GM12878 (cell line): ENCODE results near the gene EXOC4. TPM values are rescaled to one million over a fixed set of nuclear protein-coding genes. Genes with fewer than 3 reads are reported as not detected.

ENCODE experiments used
- ATAC-seq: fragments of 200-7000 bp; cut with Tn5 transposase; 3 replicates; pipeline ENCODE4 v1.9.1; 2020; ENCODE audit warnings: mild to moderate bottlenecking, moderate library complexity
- BruUV-seq: library from RNA; stranded (reverse); fragments of 400-500 nt; replicated peaks from 2 replicates; lab custom pipeline; 2021; lab: Mats Ljungman, UMichigan
- CTCF ChIA-PET: fragments of 300-600 bp; sonication (Branson Sonifier 250); formaldehyde crosslinking; extraction: SDS; loops from one replicate; lab custom pipeline; 2021; ENCODE audit warnings: inconsistent platforms; lab: Yijun Ruan, JAX
- POLR2A ChIA-PET: fragments of 350-600 bp; formaldehyde crosslinking; extraction: SDS; loops from one replicate; lab custom pipeline; 2021; ENCODE audit warnings: inconsistent platforms; lab: Charles Lee
- RAD21 ChIA-PET: fragments of 300-600 bp; sonication (Branson Sonifier 250); formaldehyde crosslinking; loops from one replicate; lab custom pipeline; 2023; ENCODE audit warnings: antibody characterized with exemption; ENCODE audit not compliant: unreplicated experiment; lab: Charles Lee
- SMC1A ChIA-PET: fragments of 300-600 bp; sonication (Branson Sonifier 250); formaldehyde crosslinking; loops from one replicate; lab custom pipeline; 2023; ENCODE audit not compliant: unreplicated experiment, uncharacterized antibody; lab: Charles Lee
- DNase-seq: peaks from one replicate; pipeline ENCODE4 v3.0.0-alpha.2; 2011; ENCODE audit warnings: low read depth, low spot score
- FAIRE-seq: peaks from 3 replicates; lab custom pipeline; 2011; peaks lifted over from hg19 to GRCh38; lab: Jason Lieb, UNC
- H2AFZ ChIP-seq: 2 replicates; pipeline ENCODE4 v1.6.0; 2011; ENCODE audit warnings: low read depth, low read length, control low read depth; ENCODE audit not compliant: control insufficient read depth
- H3K27ac ChIP-seq: 2 replicates; pipeline ENCODE4 v1.5.1; 2011; ENCODE audit warnings: control low read depth; ENCODE audit not compliant: control insufficient read depth, insufficient read depth
- H3K27me3 ChIP-seq, 2 experiments: replicated peaks in 1 of 2; 2 replicates each; pipeline versions ENCODE4 v1.6.0 to v1.6.1; 2011; ENCODE audit warnings: low read length in 1 of 2; ENCODE audit not compliant: control insufficient read depth in 2 of 2, insufficient read depth in 2 of 2
- H3K36me3 ChIP-seq, 2 experiments: 2 replicates each; pipeline ENCODE4 v1.5.1; 2011; ENCODE audit warnings: low read length in 1 of 2; ENCODE audit not compliant: control insufficient read depth in 2 of 2, insufficient read depth in 2 of 2
- H3K4me1 ChIP-seq: 2 replicates; pipeline ENCODE4 v1.6.1; 2011; ENCODE audit warnings: mild to moderate bottlenecking, low read length, moderate library complexity, mixed read lengths; ENCODE audit not compliant: control insufficient read depth, insufficient read depth
- H3K4me2 ChIP-seq: 2 replicates; pipeline ENCODE4 v1.6.0; 2011; ENCODE audit warnings: control low read depth; ENCODE audit not compliant: control insufficient read depth, insufficient read depth
- H3K4me3 ChIP-seq: fragments of 200-600 bp; sonication (generic); 2 replicates; pipeline ENCODE4 v1.5.1; 2016
- H3K79me2 ChIP-seq: 2 replicates; pipeline ENCODE4 v1.6.0; 2011; ENCODE audit warnings: low read length; ENCODE audit not compliant: control insufficient read depth, insufficient read depth
- H3K9ac ChIP-seq: 2 replicates; pipeline ENCODE4 v1.8.0; 2011; ENCODE audit warnings: low read length, control low read depth, mixed read lengths; ENCODE audit not compliant: control insufficient read depth, insufficient read depth
- H3K9me3 ChIP-seq: replicated peaks from 3 replicates; pipeline ENCODE4 v1.5.1; 2011; ENCODE audit warnings: mild to moderate bottlenecking, low read length; ENCODE audit not compliant: control insufficient read depth, insufficient read depth
- H4K20me1 ChIP-seq: 2 replicates; pipeline ENCODE4 v1.6.0; 2011; ENCODE audit not compliant: control insufficient read depth, insufficient read depth
- CEBPB ChIP-seq, 2 experiments: fragments of 150-350 bp in 1 of 2; IDR thresholded peaks; 2 replicates each; pipeline ENCODE4 v1.6.1; 2012 to 2014; ENCODE audit warnings: low read depth in 2 of 2, low read length in 2 of 2, borderline replicate concordance in 1 of 2, inconsistent platforms in 1 of 2
- CEBPZ ChIP-seq: fragments of 150-350 bp; IDR thresholded peaks from 2 replicates; pipeline ENCODE4 v1.6.1; 2016; ENCODE audit warnings: low read depth, low read length
- CREM ChIP-seq: IDR thresholded peaks from 2 replicates; pipeline ENCODE4 v1.6.1; 2014; ENCODE audit warnings: antibody characterized with exemption, low read depth
- ELK1 ChIP-seq: IDR thresholded peaks from 2 replicates; pipeline ENCODE4 v1.6.1; 2012; ENCODE audit warnings: low read depth, low read length, improper control_type of control experiment
- ETV6 ChIP-seq, 2 experiments: fragments of 450-650 bp in 1 of 2; IDR thresholded peaks in 1 of 2; conservative IDR thresholded peaks in 1 of 2; 2 replicates each; pipeline ENCODE4 v1.6.1; 2014; ENCODE audit warnings: antibody characterized with exemption in 1 of 2, borderline replicate concordance in 1 of 2, low read depth in 1 of 2, mild to moderate bottlenecking in 1 of 2, moderate library complexity in 1 of 2
- IRF3 ChIP-seq: fragments of 450-650 bp; IDR thresholded peaks from 2 replicates; pipeline ENCODE4 v1.6.1; 2014; ENCODE audit warnings: mild to moderate bottlenecking
- MXI1 ChIP-seq: fragments of 150-350 bp; IDR thresholded peaks from 2 replicates; pipeline ENCODE4 v1.6.1; 2011; ENCODE audit warnings: low read depth, mild to moderate bottlenecking, inconsistent platforms, low read length, improper control_type of control experiment
- POLR2AphosphoS5 ChIP-seq: IDR thresholded peaks from 2 replicates; pipeline ENCODE4 v1.6.1; 2011; ENCODE audit warnings: mild to moderate bottlenecking, low read length, inconsistent platforms
- PRDM15 ChIP-seq: fragments of 450-650 bp; formaldehyde crosslinking; IDR thresholded peaks from 2 replicates; pipeline ENCODE4 v1.4.0; 2020; ENCODE audit warnings: mild to moderate bottlenecking, moderate library complexity
- RUNX3 ChIP-seq: IDR thresholded peaks from 2 replicates; pipeline ENCODE4 v1.6.1; 2012; ENCODE audit warnings: low read length, inconsistent platforms
- SIX5 ChIP-seq: IDR thresholded peaks from 2 replicates; pipeline ENCODE4 v1.6.1; 2011; ENCODE audit warnings: mild to moderate bottlenecking, low read depth, low read length, moderate library complexity; ENCODE audit not compliant: severe bottlenecking
- SRF ChIP-seq, 2 experiments: IDR thresholded peaks; 2 replicates each; pipeline ENCODE4 v1.6.1; 2011; ENCODE audit warnings: low read depth in 2 of 2, low read length in 2 of 2, mild to moderate bottlenecking in 1 of 2, moderate library complexity in 1 of 2
- SUPT20H ChIP-seq: IDR thresholded peaks from 2 replicates; pipeline ENCODE4 v1.6.1; 2011; ENCODE audit warnings: low read depth, mild to moderate bottlenecking, low read length, moderate library complexity, borderline replicate concordance; ENCODE audit not compliant: control insufficient read depth
- TCF3 ChIP-seq: IDR thresholded peaks from 2 replicates; pipeline ENCODE4 v1.6.1; 2012; ENCODE audit warnings: low read depth, mild to moderate bottlenecking, low read length, borderline replicate concordance; ENCODE audit not compliant: insufficient read depth
- WGBS: methylation state at CpG from one replicate; pipeline ENCODE4 v1.1.6; 2016; ENCODE audit warnings: low lambda C conversion rate; ENCODE audit not compliant: insufficient replicate concordance, insufficient coverage; ENCODE audit errors: missing lambda C conversion rate; 5-methylcytosine and 5-hydroxymethylcytosine counted together
- in situ Hi-C: fragments of 300-500 bp; cut with MboI; formaldehyde crosslinking; loops from 9 replicates; pipeline ENCODE4 v1.14.3; 2018; ENCODE audit warnings: mixed read lengths
- intact Hi-C: fragments of 100-400 bp; cut with micrococcal nuclease; formaldehyde crosslinking; loops from one replicate; pipeline ENCODE4 v1.14.2; 2022; ENCODE audit not compliant: unreplicated experiment
- polyA plus RNA-seq, 11 experiments: library from polyadenylated mRNA; depleted of rRNA in 4 of 11; unstranded in 6 of 11; stranded (reverse) in 5 of 11; fragments of >200 nt; fragmentation: Nextera tagmentation in 4 of 11; fragmentation: Illumina TruSeq in 1 of 11; extraction: Ambion mirVana in 4 of 11; extraction: Trizol in 1 of 11; gene quantifications; 1 replicate in 1 of 11; 2 replicates in 10 of 11; pipeline versions ENCODE4 v1.2.1 to v1.2.3, GENCODE V29; 2011 to 2016; ENCODE audit warnings: inconsistent platforms in 2 of 11, missing spikeins in 2 of 11, low read depth in 1 of 11
- total RNA-seq, 4 experiments: library from RNA; depleted of rRNA in 3 of 4; stranded (reverse); fragments of >200 nt in 3 of 4; fragmentation: Illumina TruSeq in 1 of 4; extraction: Trizol in 1 of 4; gene quantifications; 2 replicates each; pipeline versions ENCODE4 v1.2.1 to v1.2.3, GENCODE V29; 2013 to 2021

EXOC4 gene
- total and polyA plus RNA-seq, 10 of the 15 experiments (the other 5 are each of a cell fraction or from before 2014, with no cell fraction given), result 13.2 to 44.5 (median 29.6) TPM

- BruUV-seq, result no TSS peak
- POLR2A ChIA-PET, result no interaction called here
- no peak for FAIRE-seq
- intact Hi-C loops, result no loop called here
- Histone ChIP-seq H3K79me2 (no peaks in the 10 kb centered on the region), H4K20me1 (no peaks in the 10 kb centered on the region), H3K27me3 (no peaks in the 10 kb centered on the region), H3K4me2 (no peak overlapping the region), H3K4me3 (no peak overlapping the region), H2AFZ (no peak overlapping the region), H3K36me3 (no peaks in the 10 kb centered on the region), H3K9me3 (no peaks in the 10 kb centered on the region), H3K9ac (no peak overlapping the region), H3K27ac (no peak overlapping the region), H3K4me1 (no peaks in the 10 kb centered on the region)
- DNase-seq, result no peak
- ATAC-seq, result no peak
- RAD21 ChIA-PET, result no interaction called here
- SMC1A ChIA-PET, result no interaction called here
- in situ Hi-C loops, result no loop called here
- CTCF ChIA-PET, result interaction anchor here (1.0 kb wide), 1 partner anchor 188 kb away, joined by 3 read pairs; no protein-coding TSS in a partner anchor
- 4% methylated on average over 3 of the region's 3 CpGs for WGBS
- TF ChIP-seq SUPT20H (no peak), CEBPB (IDR thresholded peaks at IDR 0.05; ENCODE audit: borderline replicate concordance in 1 of 2, low read depth in 2 of 2, low read length in 2 of 2) (no peak), ELK1 (no peak), CEBPZ (no peak), MXI1 (no peak), SRF (IDR thresholded peaks at IDR 0.05; ENCODE audit: low read depth in 2 of 2, low read length in 2 of 2) (no peak), SIX5 (no peak), POLR2AphosphoS5 (no peak), TCF3 (no peak), RUNX3 (no peak), PRDM15 (CRISPR knock-in tag) (no peak), ETV6 (conservative IDR thresholded peaks at IDR 0.05 in 1 of 2, IDR thresholded peaks at IDR 0.05 in 1 of 2; ENCODE audit: borderline replicate concordance in 1 of 2, low read depth in 1 of 2) (no peak), IRF3 (no peak), CREM (no peak)
Measured at GRCh38 chr7:133240302-133240701, 12.6 kb upstream of the EXOC4 start.
